HS-5 (cell line): ENCODE measurements around the gene DMD.
"Not testable (repeated sequence)": the region's sequence is repeated elsewhere in the genome, so short reads cannot be mapped to it uniquely, and the experiment has no call there.

ENCODE experiments used
- DNase-seq: peaks from one replicate; pipeline ENCODE4 v3.0.0-alpha.2; 2012; ENCODE audit warnings: low read depth

Gene DMD

DNA sequence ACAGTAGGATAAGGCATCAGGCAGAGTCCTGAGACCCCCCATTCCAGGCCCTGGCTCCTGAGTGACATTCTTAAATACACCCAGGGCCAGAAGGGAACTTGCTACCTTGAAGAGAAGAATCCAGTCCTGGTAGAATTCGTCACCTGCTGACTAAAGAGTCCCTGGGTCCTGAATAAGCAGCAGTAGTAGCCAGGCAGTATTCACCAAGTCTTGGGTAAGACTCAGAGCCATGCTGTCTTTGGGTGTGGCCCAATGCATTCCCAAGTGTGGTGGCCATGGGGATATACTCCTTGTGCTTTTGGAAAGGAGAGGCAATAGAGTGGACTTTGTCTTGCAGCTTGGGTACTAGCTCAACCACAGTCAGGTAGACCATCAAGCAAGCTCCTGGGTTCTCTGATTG, 359.1 kb downstream of the DMD start:
- no peak for DNase-seq

GRCh38 chrX:32851556-32851955, 359.8 kb downstream of the DMD start:
- no peak for DNase-seq

GRCh38 chrX:32847921-32848320, 363.4 kb downstream of the DMD start:
- no peak for DNase-seq

DNA sequence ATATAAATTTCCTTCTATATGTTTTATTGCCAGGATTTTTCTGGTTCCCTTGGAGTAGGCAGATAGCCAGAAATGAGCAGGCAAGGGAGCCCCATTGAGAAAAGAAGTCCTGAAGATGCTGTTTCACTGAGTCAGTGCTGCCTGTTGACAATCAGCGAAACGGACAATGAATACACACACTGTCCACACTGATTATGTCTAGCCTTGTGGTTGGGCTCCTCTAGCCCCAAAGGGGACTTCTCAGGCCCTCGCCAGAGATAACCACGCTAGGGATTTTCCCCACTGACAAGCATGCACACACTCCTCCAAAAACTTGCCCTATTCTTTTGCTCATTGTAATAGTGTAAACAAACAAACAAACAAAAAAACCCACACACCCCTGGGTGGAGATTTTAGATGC, 369.3 kb downstream of the DMD start:
- DNase-seq: no peak

DNA sequence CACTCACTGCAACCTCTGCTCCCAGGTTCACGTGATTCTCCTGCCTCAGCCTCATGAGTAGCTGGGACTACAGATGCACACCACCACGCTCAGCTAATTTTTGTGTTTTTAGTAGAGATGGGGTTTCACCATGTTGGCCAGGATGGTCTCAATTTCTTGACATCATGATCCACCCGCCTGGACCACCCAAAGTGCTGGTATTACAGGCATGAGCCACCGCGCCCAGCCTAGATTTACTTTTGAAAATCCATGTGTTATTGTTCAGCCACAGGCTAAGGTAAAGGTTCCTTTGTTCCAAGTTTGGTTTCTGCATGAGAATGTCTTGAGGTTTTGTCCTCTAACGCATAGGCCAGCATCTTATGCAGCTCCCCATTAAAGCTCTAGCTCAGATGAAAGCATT, 371.6 kb downstream of the DMD start:
- DNase-seq: no peak

DNA sequence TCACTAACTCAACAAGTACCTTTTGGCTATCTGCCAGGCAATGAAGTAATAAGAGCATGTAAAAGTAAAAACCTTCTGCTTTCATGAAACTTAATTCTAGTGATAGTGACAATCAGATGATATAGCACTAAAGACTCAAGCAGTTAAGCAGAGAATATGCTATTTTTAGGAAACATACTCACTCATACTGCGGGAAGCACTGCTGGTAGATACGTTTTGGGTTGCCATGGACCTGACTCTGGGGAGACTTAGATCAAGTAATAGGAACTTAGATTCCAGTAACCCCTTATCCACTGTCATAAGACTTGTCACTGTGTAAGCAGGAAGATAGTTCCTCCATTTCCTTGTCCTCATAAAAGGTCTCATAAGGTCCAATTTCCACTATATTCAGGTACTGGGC, 386.3 kb downstream of the DMD start:
- no peak for DNase-seq

DNA sequence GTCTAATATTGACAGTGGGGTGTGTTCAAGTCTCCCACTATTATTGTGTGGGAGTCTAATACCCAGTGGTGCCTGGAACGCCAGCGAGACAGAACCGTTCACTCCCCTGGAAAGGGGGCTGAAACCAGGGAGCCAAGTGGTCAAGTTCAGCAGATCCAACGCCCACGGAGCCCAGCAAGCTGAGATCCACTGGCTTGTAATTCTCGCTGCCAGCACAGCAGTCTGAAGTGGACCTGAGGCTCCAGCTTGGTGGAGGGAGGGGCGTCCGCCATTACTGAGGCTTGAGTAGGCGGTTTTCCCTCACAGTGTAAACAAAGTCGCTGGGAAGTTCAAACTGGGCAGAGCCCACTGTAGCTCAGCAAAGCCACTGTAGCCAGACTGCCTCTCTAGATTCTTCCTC, 407.3 kb downstream of the DMD start:
- no peak for DNase-seq

DNA sequence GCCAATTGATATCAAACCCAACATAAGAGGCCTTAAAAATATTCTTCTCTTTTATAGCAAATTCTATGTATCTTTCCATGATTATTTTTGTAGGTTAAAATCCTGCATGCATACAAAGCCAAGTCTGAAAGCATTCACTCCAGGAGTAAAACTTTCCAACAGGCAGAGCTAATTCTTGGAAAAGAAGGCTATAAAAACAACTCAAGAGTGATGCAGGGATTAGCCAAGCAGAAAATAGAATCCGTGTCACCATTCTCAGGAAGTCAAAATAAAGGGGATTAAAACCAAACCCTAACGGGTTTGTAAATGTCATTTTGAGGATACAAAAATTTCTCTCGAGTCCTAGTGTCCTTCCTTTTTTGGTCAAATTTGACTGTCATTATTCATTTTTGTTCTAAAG, 412.4 kb downstream of the DMD start:
- no peak for DNase-seq

DNA sequence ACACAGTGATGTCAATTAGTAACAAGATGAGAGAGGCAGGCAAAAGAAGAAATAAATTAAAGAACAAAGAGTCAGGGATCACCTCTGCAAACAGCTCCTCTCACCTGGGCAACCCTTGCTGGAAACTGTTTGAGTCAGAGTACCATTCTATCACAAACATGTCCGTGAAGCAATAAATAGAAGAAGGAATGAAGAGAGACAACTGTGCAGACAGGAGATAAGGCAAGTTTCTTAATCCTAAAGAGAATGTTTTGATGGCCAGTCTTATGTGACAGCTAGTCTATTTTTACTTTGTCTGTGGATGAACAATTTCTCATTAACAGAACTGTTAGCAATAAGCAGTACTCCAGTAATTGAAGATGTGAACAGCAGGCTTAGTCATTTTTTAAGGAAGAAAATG, 422.4 kb downstream of the DMD start:
- no peak for DNase-seq

GRCh38 chrX:32780109-32780508, 431.2 kb downstream of the DMD start:
- DNase-seq: no peak

- no peak for DNase-seq
Measured at GRCh38 chrX:32778965-32779364, 432.4 kb downstream of the DMD start.

DNA sequence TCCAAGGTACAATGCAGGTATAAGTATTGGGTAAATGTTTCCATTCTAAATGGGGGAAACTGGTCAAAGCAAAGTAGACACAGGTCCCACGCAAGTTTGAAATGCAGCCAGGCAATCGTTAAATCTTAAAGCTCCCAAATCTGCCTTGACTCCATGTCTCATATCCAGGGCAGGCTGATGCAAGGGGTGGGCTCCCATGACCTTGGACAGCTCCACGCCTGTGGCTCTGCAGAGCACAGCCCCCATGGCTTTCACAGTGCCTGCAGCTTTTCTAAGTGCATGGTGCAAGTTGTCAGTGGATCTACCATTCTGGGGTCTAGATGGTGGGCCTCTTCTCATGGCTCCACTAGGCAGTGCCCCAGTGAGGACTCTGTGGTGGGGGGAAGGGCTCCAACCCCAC, 436.4 kb downstream of the DMD start:
- no peak for DNase-seq

DNA sequence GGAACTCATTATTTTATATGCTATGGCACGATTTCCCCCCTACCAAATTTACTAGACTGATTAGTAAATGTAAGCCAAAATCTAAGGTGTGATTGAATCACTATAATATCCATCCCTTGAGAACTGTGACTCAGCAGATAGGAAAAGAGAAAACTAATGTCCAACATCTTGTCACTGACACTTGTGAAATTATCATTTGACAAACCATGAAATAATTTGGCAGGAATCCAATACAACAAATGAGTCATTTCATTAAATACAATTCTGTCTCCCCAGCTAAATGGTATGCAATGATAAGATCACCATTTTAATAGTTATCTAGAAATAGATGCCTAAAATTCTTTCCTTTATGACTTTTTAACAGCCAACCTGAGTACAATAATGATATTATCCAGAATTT, 462.3 kb downstream of the DMD start:
- no peak for DNase-seq

- DNase-seq: no peak
Measured at GRCh38 chrX:32745323-32745722, 466.0 kb downstream of the DMD start.

GRCh38 chrX:32744921-32745320, 466.4 kb downstream of the DMD start:
- no peak for DNase-seq

- DNase-seq: no peak
Measured at GRCh38 chrX:32741910-32742309, 469.4 kb downstream of the DMD start.

DNA sequence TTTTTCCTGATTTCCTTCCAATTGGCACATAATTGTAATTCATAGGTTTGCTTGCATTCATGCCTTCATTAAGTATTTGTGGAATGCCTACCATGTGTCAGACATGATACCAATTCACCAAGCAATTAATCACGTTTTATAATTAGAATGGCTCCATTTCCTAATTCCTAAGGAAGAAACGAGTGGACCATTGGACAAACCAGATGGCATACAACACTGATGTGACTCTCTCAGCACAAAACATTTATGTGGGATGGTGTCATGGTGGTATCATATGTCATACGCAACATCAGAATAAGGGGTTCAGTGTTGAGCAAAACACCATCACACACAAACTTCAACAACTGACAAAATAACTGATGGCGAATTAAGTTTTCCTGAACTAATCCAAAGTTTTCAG, 502.8 kb downstream of the DMD start:
- no peak for DNase-seq

DNA sequence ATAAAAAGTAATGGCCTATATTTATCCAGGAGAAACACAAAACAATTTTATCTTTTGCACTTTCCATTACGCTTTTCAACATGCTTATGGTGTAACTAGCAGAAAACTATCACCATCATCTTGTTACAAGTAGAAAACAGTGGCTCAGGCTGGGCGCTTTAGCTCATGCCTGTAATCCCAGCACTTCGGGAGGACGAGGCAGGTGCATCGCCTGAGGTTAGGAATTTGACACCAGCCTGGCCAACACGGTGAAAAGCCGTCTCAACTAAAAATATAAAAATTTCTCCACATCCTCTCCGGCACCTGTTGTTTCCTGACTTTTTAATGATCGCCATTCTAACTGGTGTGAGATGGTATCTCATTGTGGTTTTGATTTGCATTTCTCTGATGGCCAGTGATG, 506.0 kb downstream of the DMD start:
- not testable (repeated sequence) for DNase-seq

- DNase-seq: no peak
Measured at GRCh38 chrX:32687379-32687778, 524.0 kb downstream of the DMD start.

DNA sequence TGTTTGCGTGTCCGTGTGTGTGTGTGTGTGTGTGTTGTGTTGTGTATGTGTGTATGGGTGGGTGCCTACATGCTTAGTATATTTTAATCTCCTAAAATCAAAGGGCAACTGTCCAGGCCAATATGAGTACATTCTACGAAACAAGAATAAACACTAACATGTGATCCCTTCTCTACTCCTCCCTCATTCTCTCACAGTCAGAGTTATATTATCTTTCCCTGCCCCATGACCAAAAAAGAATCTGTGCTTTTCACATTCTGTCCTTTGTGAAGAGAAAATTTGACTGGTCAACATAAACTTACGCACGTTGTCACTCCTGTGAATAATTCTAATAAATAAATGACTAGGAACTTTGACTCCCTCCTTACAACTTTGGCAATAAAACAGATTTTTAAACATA, 532.9 kb downstream of the DMD start:
- no peak for DNase-seq

DNA sequence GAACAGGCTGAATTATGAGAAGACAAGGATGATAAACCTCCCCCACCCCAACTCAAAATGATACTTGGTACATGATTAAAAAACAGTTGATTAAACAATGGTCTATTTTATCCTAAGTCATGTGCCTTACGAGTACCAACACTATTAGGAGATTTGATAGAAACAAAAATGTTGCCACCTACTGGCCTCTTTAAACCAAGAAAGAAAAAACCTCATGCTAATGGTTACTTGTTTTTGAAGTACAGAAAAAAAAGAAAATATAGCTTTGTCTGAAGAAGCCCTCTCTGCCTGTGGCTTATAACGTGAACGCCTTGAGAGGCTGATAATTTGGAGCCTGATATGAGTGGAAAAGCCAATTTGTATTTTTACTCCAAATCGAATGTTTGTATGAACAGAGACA, 538.2 kb downstream of the DMD start:
- no peak for DNase-seq

DNA sequence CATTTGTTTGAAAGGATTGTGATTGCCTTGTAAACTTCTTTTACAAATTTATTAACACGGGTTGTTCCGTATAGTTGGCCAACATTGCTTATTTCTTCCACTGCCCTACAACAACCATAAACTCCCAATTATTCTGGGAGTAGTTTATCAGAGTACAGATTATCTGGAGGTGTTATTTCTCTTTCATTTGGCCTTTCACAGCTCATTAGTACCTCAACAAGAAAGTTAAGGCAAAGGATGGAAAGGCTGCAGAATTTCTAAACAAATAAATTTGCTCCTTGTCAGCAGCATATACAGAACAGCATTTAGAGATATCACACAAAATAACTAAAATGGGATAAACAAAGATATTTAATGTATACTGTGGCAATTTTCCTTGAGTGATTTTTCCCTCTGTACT, 548.8 kb downstream of the DMD start:
- no peak for DNase-seq

- DNase-seq: no peak
Measured at GRCh38 chrX:32644476-32645245, 566.7 kb downstream of the DMD start.

GRCh38 chrX:32642283-32642682, 569.1 kb downstream of the DMD start:
- no peak for DNase-seq

DNA sequence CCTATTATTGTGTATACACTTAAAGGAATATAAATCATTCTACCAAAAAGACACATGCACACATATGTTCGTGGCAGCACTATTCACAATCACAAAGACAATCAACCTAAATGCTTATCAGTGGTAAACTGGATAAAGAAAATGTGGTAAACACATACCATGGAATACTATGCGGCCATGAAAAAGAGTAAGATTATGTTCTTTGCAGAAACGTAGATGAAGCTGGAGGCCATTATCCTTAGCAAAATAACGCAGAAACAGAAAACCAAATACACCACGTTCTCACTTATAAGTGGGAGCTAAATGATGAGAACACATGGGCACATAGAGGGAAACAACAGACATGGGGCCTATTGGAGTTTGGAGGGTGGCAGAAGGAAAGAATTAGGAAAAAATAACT, 593.2 kb downstream of the DMD start:
- no peak for DNase-seq
